Cardiac fibroblast (primary cell): ENCODE measurements around the gene SLC39A11.

Source experiments
- DNase-seq, 2 donors: peaks; one replicate each; pipeline versions ENCODE4 v3.0.0 to v3.0.0-alpha.2; 2010; ENCODE audit warnings: low read depth in 2 of 2
- H3K4me3 ChIP-seq, 2 donors: replicated peaks in 1 of 2; 1 replicate in 1 of 2; 2 replicates in 1 of 2; pipeline ENCODE4 v1.5.1; 2011; ENCODE audit warnings: low read depth in 2 of 2, low read length in 2 of 2, mild to moderate bottlenecking in 2 of 2, moderate library complexity in 1 of 2
- TF ChIP-seq, protein P1 (sequence below): IDR thresholded peaks from one replicate; pipeline ENCODE4 v1.5.1; 2011; ENCODE audit warnings: low read depth, mild to moderate bottlenecking, low read length, inconsistent platforms

The SLC39A11 gene

DNA sequence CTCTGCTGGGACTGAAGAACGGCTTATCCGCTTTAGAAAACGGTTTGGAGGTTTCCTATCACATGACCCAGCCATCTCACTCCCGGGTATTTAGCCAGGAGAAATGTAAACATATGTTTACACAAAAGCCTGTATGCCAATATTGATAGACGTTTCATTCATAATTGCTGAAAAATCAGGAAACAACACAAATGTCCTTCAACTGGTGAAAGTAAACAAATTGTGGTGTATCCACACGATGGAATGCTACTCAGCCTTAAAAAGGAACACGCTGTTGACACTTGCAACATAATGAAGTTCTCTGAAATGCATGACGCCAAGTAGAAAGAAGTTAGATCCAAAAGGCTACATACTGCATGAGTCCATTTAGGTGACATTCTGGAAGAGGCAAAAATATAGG lies 157.6 kb downstream of the SLC39A11 start:
- DNase-seq, result no peak
- TF ChIP-seq, protein P1, sequence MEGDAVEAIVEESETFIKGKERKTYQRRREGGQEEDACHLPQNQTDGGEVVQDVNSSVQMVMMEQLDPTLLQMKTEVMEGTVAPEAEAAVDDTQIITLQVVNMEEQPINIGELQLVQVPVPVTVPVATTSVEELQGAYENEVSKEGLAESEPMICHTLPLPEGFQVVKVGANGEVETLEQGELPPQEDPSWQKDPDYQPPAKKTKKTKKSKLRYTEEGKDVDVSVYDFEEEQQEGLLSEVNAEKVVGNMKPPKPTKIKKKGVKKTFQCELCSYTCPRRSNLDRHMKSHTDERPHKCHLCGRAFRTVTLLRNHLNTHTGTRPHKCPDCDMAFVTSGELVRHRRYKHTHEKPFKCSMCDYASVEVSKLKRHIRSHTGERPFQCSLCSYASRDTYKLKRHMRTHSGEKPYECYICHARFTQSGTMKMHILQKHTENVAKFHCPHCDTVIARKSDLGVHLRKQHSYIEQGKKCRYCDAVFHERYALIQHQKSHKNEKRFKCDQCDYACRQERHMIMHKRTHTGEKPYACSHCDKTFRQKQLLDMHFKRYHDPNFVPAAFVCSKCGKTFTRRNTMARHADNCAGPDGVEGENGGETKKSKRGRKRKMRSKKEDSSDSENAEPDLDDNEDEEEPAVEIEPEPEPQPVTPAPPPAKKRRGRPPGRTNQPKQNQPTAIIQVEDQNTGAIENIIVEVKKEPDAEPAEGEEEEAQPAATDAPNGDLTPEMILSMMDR, result no peak
- H3K4me3 ChIP-seq, result no peak overlapping the region

GRCh38 chr17:72931635-72932034 lies 160.9 kb downstream of the SLC39A11 start:
- no peak overlapping the region for H3K4me3 ChIP-seq
- TF ChIP-seq, protein P1, result no peak
- no peak for DNase-seq

- TF ChIP-seq, protein P1, result no peak
- H3K4me3 ChIP-seq, result no peak overlapping the region
- no peak for DNase-seq
These were observed 161.3 kb downstream of the SLC39A11 start for GRCh38 chr17:72931163-72931562.

GRCh38 chr17:72930031-72930430 lies 162.5 kb downstream of the SLC39A11 start:
- no peak overlapping the region for H3K4me3 ChIP-seq
- DNase-seq, result no peak
- TF ChIP-seq, protein P1, result no peak

DNA sequence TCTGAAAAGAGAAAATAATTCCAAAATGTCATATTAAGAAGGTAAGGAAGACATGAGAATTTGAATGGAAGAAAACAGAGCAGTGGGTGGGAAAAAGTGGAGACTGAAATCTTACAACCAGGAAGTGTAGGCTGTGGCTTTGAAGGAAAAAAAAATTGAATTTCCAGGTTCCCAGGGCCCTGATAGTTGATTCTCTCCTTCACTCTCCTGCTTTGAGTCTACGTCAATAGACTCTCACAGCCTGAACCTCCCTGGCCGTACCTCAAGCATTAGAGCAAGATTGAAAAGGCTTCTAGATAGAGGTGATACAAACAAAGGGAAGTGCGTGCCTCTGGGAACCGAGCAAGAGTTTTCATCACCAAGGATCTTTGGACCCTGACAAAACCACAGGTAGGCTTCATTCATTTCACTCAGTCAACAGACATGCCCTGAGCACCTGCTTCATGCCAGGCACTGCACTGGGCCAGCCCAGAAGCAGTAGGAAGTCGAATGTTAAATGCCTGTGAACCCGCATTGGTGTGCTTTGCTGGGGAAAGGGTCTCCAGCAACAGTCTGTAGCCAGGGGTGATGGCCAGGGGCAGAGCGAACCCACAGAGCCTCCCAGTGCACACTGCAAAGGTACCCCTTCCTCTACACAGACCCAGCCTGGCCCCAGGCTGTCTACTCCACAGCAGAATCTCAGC lies 163.9 kb downstream of the SLC39A11 start:
- DNase-seq, result no peak
- TF ChIP-seq, protein P1, result no peak
- no peak overlapping the region for H3K4me3 ChIP-seq

GRCh38 chr17:72927760-72928159 lies 164.7 kb downstream of the SLC39A11 start:
- TF ChIP-seq, protein P1, result no peak
- no peak for DNase-seq
- H3K4me3 ChIP-seq, result no peak overlapping the region

DNA sequence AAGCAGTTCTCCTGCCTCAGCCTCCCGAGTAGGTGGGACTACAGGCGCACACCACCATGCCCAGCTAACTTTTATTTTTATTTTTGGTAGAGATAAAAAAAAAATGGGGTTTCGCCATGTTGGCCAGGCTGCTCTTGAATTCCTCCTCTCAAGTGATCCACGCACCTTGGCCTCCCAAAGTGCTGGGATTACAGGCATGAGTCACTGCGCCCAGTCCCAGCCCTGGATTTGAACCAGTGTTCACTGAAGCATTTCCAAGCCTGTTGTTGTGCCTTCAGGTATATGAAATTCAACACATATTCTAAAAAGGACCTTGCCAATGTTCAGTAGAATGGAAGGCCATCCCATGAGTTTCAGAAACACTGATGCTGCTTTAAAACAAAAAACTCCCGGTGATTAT lies 165.3 kb downstream of the SLC39A11 start:
- DNase-seq, result no peak
- H3K4me3 ChIP-seq, result no peak overlapping the region
- TF ChIP-seq, protein P1, result no peak
